Measurements from ENCODE around the gene ARX. TPM values are rescaled to one million over a fixed set of nuclear protein-coding genes. Genes with fewer than 3 reads are reported as not detected.

ARX gene
- total and polyA plus RNA-seq, 4 donors = not detected

- intact Hi-C loops (cut with DNase I) = loop anchor here in 1 of 2 donors (5.0 kb wide), 1 partner anchor 48 kb away; no protein-coding TSS in a partner anchor
- H3K27me3 ChIP-seq (ENCODE audit: control insufficient read depth in 1 of 2, insufficient read depth in 2 of 2, low read length in 1 of 2) = no peaks in the 10 kb centered on the region
- WGBS, 2 donors = 74 to 85% methylated on average over 1 of the region's 1 CpG
Measured at GRCh38 chrX:24965372-24965771, 50.4 kb downstream of the ARX start.

GRCh38 chrX:24963823-24964222, 51.9 kb downstream of the ARX start:
- H3K4me3 ChIP-seq (ENCODE audit: low read length in 2 of 2) = no peak overlapping the region
- ATAC-seq (ENCODE audit: low FRiP score) (no peak), DNase-seq (no peak)
- intact Hi-C loops (cut with DNase I) = no loop called here
- no peaks in the 10 kb centered on the region for H3K27me3 ChIP-seq (ENCODE audit: control insufficient read depth in 1 of 2, insufficient read depth in 2 of 2, low read length in 1 of 2)
- no peak overlapping the region for H3K27ac ChIP-seq (ENCODE audit: low read depth in 1 of 2, low read length in 2 of 2)
- H3K9me3 ChIP-seq (ENCODE audit: control insufficient read depth, low read length) = no peaks in the 10 kb centered on the region
- WGBS, 2 donors = 72 to 81% methylated on average over 2 of the region's 2 CpGs
- H3K36me3 ChIP-seq (ENCODE audit: control insufficient read depth in 1 of 2, insufficient read depth in 2 of 2, low read length in 1 of 2) = no peaks in the 10 kb centered on the region
- H3K4me1 ChIP-seq (ENCODE audit: control insufficient read depth in 1 of 2, insufficient read depth in 2 of 2, low read length in 2 of 2) = no peaks in the 10 kb centered on the region

More at GRCh38 chrX:24965372-24965771, 50.4 kb downstream of the ARX start:
- Histone ChIP-seq H3K27ac (ENCODE audit: low read depth in 1 of 2, low read length in 2 of 2) (no peak overlapping the region), H3K4me1 (ENCODE audit: control insufficient read depth in 1 of 2, insufficient read depth in 2 of 2, low read length in 2 of 2) (no peaks in the 10 kb centered on the region), H3K4me3 (ENCODE audit: low read length in 2 of 2) (no peak overlapping the region), H3K36me3 (ENCODE audit: control insufficient read depth in 1 of 2, insufficient read depth in 2 of 2, low read length in 1 of 2) (no peaks in the 10 kb centered on the region), H3K9me3 (ENCODE audit: control insufficient read depth, low read length) (no peaks in the 10 kb centered on the region)
- no peak for ATAC-seq (ENCODE audit: low FRiP score)
- DNase-seq = no peak

- no peak for ATAC-seq (ENCODE audit: low FRiP score)
- Histone ChIP-seq H3K36me3 (ENCODE audit: control insufficient read depth in 1 of 2, insufficient read depth in 2 of 2, low read length in 1 of 2) (no peaks in the 10 kb centered on the region), H3K4me1 (ENCODE audit: control insufficient read depth in 1 of 2, insufficient read depth in 2 of 2, low read length in 2 of 2) (no peaks in the 10 kb centered on the region), H3K27ac (ENCODE audit: low read depth in 1 of 2, low read length in 2 of 2) (no peak overlapping the region), H3K4me3 (ENCODE audit: low read length in 2 of 2) (no peak overlapping the region), H3K9me3 (ENCODE audit: control insufficient read depth, low read length) (no peaks in the 10 kb centered on the region), H3K27me3 (ENCODE audit: control insufficient read depth in 1 of 2, insufficient read depth in 2 of 2, low read length in 1 of 2) (no peaks in the 10 kb centered on the region)
- intact Hi-C loops (cut with DNase I) = no loop called here
- 81 to 89% methylated on average over 1 of the region's 1 CpG for WGBS, 2 donors
- no peak for DNase-seq
Measured at GRCh38 chrX:24961809-24962208, 54.0 kb downstream of the ARX start.

GRCh38 chrX:24956828-24957227, 58.9 kb downstream of the ARX start:
- no peak for ATAC-seq (ENCODE audit: low FRiP score)

GRCh38 chrX:24955372-24955930, 60.3 kb downstream of the ARX start:
- Histone ChIP-seq H3K27ac (ENCODE audit: low read depth in 1 of 2, low read length in 2 of 2) (no peak overlapping the region), H3K36me3 (ENCODE audit: control insufficient read depth in 1 of 2, insufficient read depth in 2 of 2, low read length in 1 of 2) (no peaks in the 10 kb centered on the region), H3K27me3 (ENCODE audit: control insufficient read depth in 1 of 2, insufficient read depth in 2 of 2, low read length in 1 of 2) (no peaks in the 10 kb centered on the region), H3K4me1 (ENCODE audit: control insufficient read depth in 1 of 2, insufficient read depth in 2 of 2, low read length in 2 of 2) (no peaks in the 10 kb centered on the region), H3K4me3 (ENCODE audit: low read length in 2 of 2) (no peak overlapping the region), H3K9me3 (ENCODE audit: control insufficient read depth, low read length) (no peaks in the 10 kb centered on the region)
- no peak for DNase-seq
- intact Hi-C loops (cut with DNase I) = no loop called here
- WGBS, 2 donors = 76 to 98% methylated on average over 2 of the region's 2 CpGs
- no peak for ATAC-seq (ENCODE audit: low FRiP score)

More at GRCh38 chrX:24956828-24957227, 58.9 kb downstream of the ARX start:
- DNase-seq = no peak
- Histone ChIP-seq H3K36me3 (ENCODE audit: control insufficient read depth in 1 of 2, insufficient read depth in 2 of 2, low read length in 1 of 2) (no peaks in the 10 kb centered on the region), H3K27me3 (ENCODE audit: control insufficient read depth in 1 of 2, insufficient read depth in 2 of 2, low read length in 1 of 2) (no peaks in the 10 kb centered on the region), H3K4me1 (ENCODE audit: control insufficient read depth in 1 of 2, insufficient read depth in 2 of 2, low read length in 2 of 2) (no peaks in the 10 kb centered on the region), H3K4me3 (ENCODE audit: low read length in 2 of 2) (no peak overlapping the region), H3K27ac (ENCODE audit: low read depth in 1 of 2, low read length in 2 of 2) (no peak overlapping the region), H3K9me3 (ENCODE audit: control insufficient read depth, low read length) (no peaks in the 10 kb centered on the region)
- intact Hi-C loops (cut with DNase I) = no loop called here

GRCh38 chrX:24954732-24955131, 61.0 kb downstream of the ARX start:
- Histone ChIP-seq H3K36me3 (ENCODE audit: control insufficient read depth in 1 of 2, insufficient read depth in 2 of 2, low read length in 1 of 2) (no peaks in the 10 kb centered on the region), H3K27ac (ENCODE audit: low read depth in 1 of 2, low read length in 2 of 2) (no peak overlapping the region), H3K4me1 (ENCODE audit: control insufficient read depth in 1 of 2, insufficient read depth in 2 of 2, low read length in 2 of 2) (no peaks in the 10 kb centered on the region), H3K27me3 (ENCODE audit: control insufficient read depth in 1 of 2, insufficient read depth in 2 of 2, low read length in 1 of 2) (no peaks in the 10 kb centered on the region), H3K9me3 (ENCODE audit: control insufficient read depth, low read length) (no peaks in the 10 kb centered on the region), H3K4me3 (ENCODE audit: low read length in 2 of 2) (no peak overlapping the region)
- DNase-seq = no peak
- intact Hi-C loops (cut with DNase I) = no loop called here
- WGBS, 2 donors = 58 to 85% methylated on average over 2 of the region's 2 CpGs
- ATAC-seq (ENCODE audit: low FRiP score) = no peak
